Measurements from ENCODE around the gene RFPL2. TPM values are rescaled to one million over a fixed set of nuclear protein-coding genes. Genes with fewer than 3 reads are reported as not detected.

The RFPL2 gene
- total and polyA plus RNA-seq, 7 experiments from 2014 or later = 0.15 to 3.9 (median 0.40) TPM

DNA sequence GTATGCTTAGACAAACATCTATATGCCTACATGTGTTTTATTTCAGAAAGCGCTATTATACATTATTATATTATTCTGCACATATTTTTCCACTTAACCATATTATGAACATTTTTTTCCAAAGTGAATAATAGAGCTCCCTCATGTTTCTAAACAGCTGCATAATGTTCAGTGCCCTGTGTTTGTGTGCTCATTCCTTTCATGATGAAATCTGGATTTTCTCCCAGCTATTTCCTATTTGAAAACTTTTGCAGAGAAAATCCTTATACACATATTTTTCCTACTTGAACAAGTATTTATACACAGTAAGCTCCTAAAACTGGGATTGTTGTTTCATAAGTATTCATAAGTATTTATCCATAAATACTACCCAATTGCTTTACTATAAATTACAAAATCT lies 18.1 kb upstream of the RFPL2 start:
- ATAC-seq (no peak), DNase-seq (no peak)
- H3K27ac ChIP-seq (ENCODE audit: low read depth, low read length) = no peak overlapping the region
- no peaks in the 10 kb centered on the region for H3K27me3 ChIP-seq (ENCODE audit: control insufficient read depth in 2 of 2, insufficient read depth in 2 of 2, low read length in 2 of 2)
- intact Hi-C loops (cut with micrococcal nuclease) = no loop called here
- no peaks in the 10 kb centered on the region for H3K9me3 Mint-ChIP-seq
- no peak overlapping the region for H3K4me3 Mint-ChIP-seq
- peaks cover 5 to 30% (median 12%) of the 10 kb centered on the region in 5 donors for H3K27me3 Mint-ChIP-seq
- H3K4me1 ChIP-seq (ENCODE audit: control insufficient read depth in 2 of 2, insufficient read depth in 2 of 2, low read length in 2 of 2) = no peaks in the 10 kb centered on the region
- ChIA-PET POLR2A (no interaction called here), CTCF (interaction anchor here (0.6 kb wide), 1 partner anchor 919 kb away, joined by 5 read pairs; no protein-coding TSS in a partner anchor)
- H3K27ac Mint-ChIP-seq = no peak overlapping the region
- no peaks in the 10 kb centered on the region for H3K4me1 Mint-ChIP-seq
- H3K9me3 ChIP-seq (ENCODE audit: control insufficient read depth in 2 of 3, low read length in 3 of 3) = no peaks in the 10 kb centered on the region
- H3K36me3 Mint-ChIP-seq = no peaks in the 10 kb centered on the region
- H3K4me3 ChIP-seq (ENCODE audit: low read length) = no peak overlapping the region
- H3K36me3 ChIP-seq (ENCODE audit: control insufficient read depth in 2 of 3, insufficient read depth in 3 of 3, low read length in 3 of 3) = no peaks in the 10 kb centered on the region

DNA sequence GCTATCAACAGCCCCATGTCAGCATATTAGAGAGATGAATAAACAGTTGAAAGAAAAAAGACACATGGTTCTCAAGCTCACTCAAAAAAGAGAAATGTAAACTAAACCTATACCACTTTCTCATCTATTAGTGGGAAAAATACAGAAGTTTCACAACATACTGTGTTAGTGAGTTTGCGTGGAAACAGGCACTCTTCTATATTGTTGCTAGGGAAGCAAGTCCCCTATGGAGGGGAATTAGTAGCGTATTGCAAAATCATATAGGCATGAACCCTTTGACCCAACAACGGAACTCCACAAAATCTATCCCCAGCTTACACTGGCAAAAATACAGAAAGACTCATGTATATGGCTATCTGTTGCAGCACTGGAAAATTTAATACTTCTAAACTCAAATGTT lies 14.2 kb upstream of the RFPL2 start:
- peak; percentile 68 for ATAC-seq
- H3K9me3 Mint-ChIP-seq = no peaks in the 10 kb centered on the region
- no peak for DNase-seq
- no peak overlapping the region for H3K27ac Mint-ChIP-seq
- ChIA-PET POLR2A (no interaction called here), CTCF (no interaction called here)
- no peaks in the 10 kb centered on the region for H3K36me3 ChIP-seq (ENCODE audit: control insufficient read depth in 2 of 3, insufficient read depth in 3 of 3, low read length in 3 of 3)
- no peaks in the 10 kb centered on the region for H3K9me3 ChIP-seq (ENCODE audit: control insufficient read depth in 2 of 3, low read length in 3 of 3)
- H3K27ac ChIP-seq (ENCODE audit: low read depth, low read length) = no peak overlapping the region
- H3K27me3 ChIP-seq (ENCODE audit: control insufficient read depth in 2 of 2, insufficient read depth in 2 of 2, low read length in 2 of 2) = no peaks in the 10 kb centered on the region
- H3K27me3 Mint-ChIP-seq = peaks cover 4 to 39% (median 17%) of the 10 kb centered on the region in 5 donors
- H3K4me3 Mint-ChIP-seq = no peak overlapping the region
- H3K4me1 Mint-ChIP-seq = no peaks in the 10 kb centered on the region
- no peaks in the 10 kb centered on the region for H3K4me1 ChIP-seq (ENCODE audit: control insufficient read depth in 2 of 2, insufficient read depth in 2 of 2, low read length in 2 of 2)
- no peak overlapping the region for H3K4me3 ChIP-seq (ENCODE audit: low read length)
- intact Hi-C loops (cut with micrococcal nuclease) = no loop called here
- H3K36me3 Mint-ChIP-seq = no peaks in the 10 kb centered on the region

DNA sequence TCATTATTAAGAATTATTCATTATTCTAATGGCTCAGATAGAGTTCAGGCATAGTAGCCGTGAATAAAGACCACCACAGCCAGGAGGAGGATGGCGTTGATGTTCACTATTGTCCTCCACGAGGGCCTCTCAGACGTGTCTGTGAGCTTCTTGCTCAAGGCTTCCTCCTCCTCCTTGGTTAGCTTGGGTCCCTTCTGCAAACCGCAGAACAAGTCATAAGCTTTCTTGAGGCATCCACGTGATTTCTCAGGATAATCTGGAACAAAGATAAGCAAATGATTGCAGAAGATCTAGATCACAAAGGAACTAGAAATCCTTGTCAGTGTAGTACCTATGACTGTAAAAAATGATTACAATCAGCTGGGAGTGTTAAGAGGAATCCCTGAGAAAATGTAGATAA lies 13.6 kb upstream of the RFPL2 start:
- Histone ChIP-seq H3K9me3 (ENCODE audit: control insufficient read depth in 2 of 3, low read length in 3 of 3) (no peaks in the 10 kb centered on the region), H3K27me3 (ENCODE audit: control insufficient read depth in 2 of 2, insufficient read depth in 2 of 2, low read length in 2 of 2) (no peaks in the 10 kb centered on the region), H3K4me3 (ENCODE audit: low read length) (no peak overlapping the region), H3K4me1 (ENCODE audit: control insufficient read depth in 2 of 2, insufficient read depth in 2 of 2, low read length in 2 of 2) (no peaks in the 10 kb centered on the region), H3K36me3 (ENCODE audit: control insufficient read depth in 2 of 3, insufficient read depth in 3 of 3, low read length in 3 of 3) (no peaks in the 10 kb centered on the region), H3K27ac (ENCODE audit: low read depth, low read length) (no peak overlapping the region)
- intact Hi-C loops (cut with micrococcal nuclease) = no loop called here
- POLR2A ChIA-PET = no interaction called here
- no peaks in the 10 kb centered on the region for H3K4me1 Mint-ChIP-seq
- no peak overlapping the region for H3K27ac Mint-ChIP-seq
- CTCF ChIA-PET = no interaction called here
- H3K27me3 Mint-ChIP-seq = peaks cover 4 to 37% (median 14%) of the 10 kb centered on the region in 5 donors
- H3K36me3 Mint-ChIP-seq = no peaks in the 10 kb centered on the region
- no peaks in the 10 kb centered on the region for H3K9me3 Mint-ChIP-seq
- ATAC-seq (peak; percentile 65), DNase-seq (no peak)
- H3K4me3 Mint-ChIP-seq = no peak overlapping the region

DNA sequence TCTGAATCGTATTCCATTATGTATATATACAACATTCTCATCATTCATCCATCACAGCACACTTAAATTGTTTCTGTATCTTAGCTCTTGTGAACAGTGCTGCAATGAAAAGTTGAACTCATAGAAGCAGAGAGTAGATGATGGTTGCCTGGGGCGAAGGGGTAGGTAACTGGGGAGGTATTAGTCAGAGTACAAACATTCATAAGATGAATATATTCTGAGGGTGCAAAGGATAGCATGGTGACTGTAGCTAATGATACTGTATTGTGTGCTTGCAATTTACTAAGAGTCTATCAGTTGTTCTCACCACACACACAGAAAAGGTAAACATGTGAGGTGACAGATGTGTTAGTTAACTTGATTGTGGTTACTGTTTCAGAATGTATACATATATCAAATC lies 12.6 kb upstream of the RFPL2 start:
- no peak for DNase-seq
- ATAC-seq = no peak
- Histone ChIP-seq H3K4me3 (ENCODE audit: low read length) (no peak overlapping the region), H3K36me3 (ENCODE audit: control insufficient read depth in 2 of 3, insufficient read depth in 3 of 3, low read length in 3 of 3) (no peaks in the 10 kb centered on the region), H3K9me3 (ENCODE audit: control insufficient read depth in 2 of 3, low read length in 3 of 3) (no peaks in the 10 kb centered on the region), H3K27ac (ENCODE audit: low read depth, low read length) (no peak overlapping the region), H3K4me1 (ENCODE audit: control insufficient read depth in 2 of 2, insufficient read depth in 2 of 2, low read length in 2 of 2) (no peaks in the 10 kb centered on the region), H3K27me3 (ENCODE audit: control insufficient read depth in 2 of 2, insufficient read depth in 2 of 2, low read length in 2 of 2) (no peaks in the 10 kb centered on the region)
- ChIA-PET POLR2A (no interaction called here), CTCF (interaction anchor here (0.6 kb wide), 1 partner anchor 135 kb away, joined by 3 read pairs; no protein-coding TSS in a partner anchor)
- Mint-ChIP-seq H3K27ac (no peak overlapping the region), H3K4me3 (no peak overlapping the region), H3K27me3 (peaks cover 4 to 34% (median 13%) of the 10 kb centered on the region in 5 donors), H3K9me3 (no peaks in the 10 kb centered on the region), H3K36me3 (peaks cover 0 to 4% (median 0%) of the 10 kb centered on the region in 5 donors), H3K4me1 (no peaks in the 10 kb centered on the region)
- intact Hi-C loops (cut with micrococcal nuclease) = no loop called here

DNA sequence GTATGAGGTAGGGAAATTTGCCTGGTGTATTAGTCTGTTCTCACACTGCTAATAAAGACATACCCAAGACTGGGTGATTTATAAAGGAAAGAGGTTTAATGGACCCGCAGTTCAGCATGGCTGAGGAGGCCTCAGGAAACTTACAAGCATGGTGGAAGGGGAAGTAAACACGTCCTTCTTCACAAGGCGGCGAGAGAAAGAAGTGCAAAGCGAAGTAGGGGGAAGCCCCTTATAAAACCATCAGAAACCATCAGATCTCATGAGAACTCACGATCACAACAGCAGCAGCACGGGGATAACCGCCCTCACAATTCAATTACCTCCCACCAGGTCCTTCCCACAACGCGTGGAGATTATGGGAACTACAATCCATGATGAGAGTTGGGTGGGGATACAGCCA lies 12.0 kb upstream of the RFPL2 start:
- H3K27me3 ChIP-seq (ENCODE audit: control insufficient read depth in 2 of 2, insufficient read depth in 2 of 2, low read length in 2 of 2) = no peaks in the 10 kb centered on the region
- Mint-ChIP-seq H3K4me1 (no peaks in the 10 kb centered on the region), H3K36me3 (peaks cover 0 to 4% (median 0%) of the 10 kb centered on the region in 5 donors), H3K27ac (no peak overlapping the region), H3K9me3 (no peaks in the 10 kb centered on the region), H3K4me3 (no peak overlapping the region), H3K27me3 (peaks cover 4 to 31% (median 16%) of the 10 kb centered on the region in 5 donors)
- H3K36me3 ChIP-seq (ENCODE audit: control insufficient read depth in 2 of 3, insufficient read depth in 3 of 3, low read length in 3 of 3) = no peaks in the 10 kb centered on the region
- ChIA-PET POLR2A (no interaction called here), CTCF (no interaction called here)
- no peak for DNase-seq
- no peak for ATAC-seq
- intact Hi-C loops (cut with micrococcal nuclease) = no loop called here
- H3K4me3 ChIP-seq (ENCODE audit: low read length) = no peak overlapping the region
- no peaks in the 10 kb centered on the region for H3K9me3 ChIP-seq (ENCODE audit: control insufficient read depth in 2 of 3, low read length in 3 of 3)
- H3K27ac ChIP-seq (ENCODE audit: low read depth, low read length) = no peak overlapping the region
- H3K4me1 ChIP-seq (ENCODE audit: control insufficient read depth in 2 of 2, insufficient read depth in 2 of 2, low read length in 2 of 2) = no peaks in the 10 kb centered on the region

DNA sequence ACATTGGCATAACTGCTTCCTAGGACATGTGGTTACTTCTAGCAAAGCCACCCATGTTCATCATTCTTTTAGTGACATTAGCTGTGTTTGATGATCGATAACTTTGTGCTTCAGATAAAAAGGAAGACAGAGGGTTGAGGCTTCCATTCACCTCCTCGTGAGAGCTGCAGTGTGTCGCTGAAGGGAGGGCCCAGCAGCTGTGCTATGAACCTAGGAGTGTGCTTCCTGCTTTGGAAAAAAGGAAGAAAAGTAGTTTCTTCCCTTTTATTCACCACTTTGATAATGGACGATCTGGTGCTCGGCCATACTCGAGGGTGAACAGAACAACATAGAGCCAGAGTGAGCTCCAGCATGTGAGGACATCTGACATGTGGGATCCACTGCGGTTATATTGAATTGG lies 6.1 kb upstream of the RFPL2 start:
- ATAC-seq = peak; percentile 24
- H3K4me3 ChIP-seq (ENCODE audit: low read length) = no peak overlapping the region
- Mint-ChIP-seq H3K9me3 (no peaks in the 10 kb centered on the region), H3K27me3 (peaks cover 4 to 11% (median 6%) of the 10 kb centered on the region in 5 donors), H3K27ac (no peak overlapping the region), H3K4me3 (no peak overlapping the region), H3K4me1 (peaks cover 5 to 12% (median 8%) of the 10 kb centered on the region in 7 donors), H3K36me3 (peaks cover 0 to 4% (median 0%) of the 10 kb centered on the region in 5 donors)
- no peaks in the 10 kb centered on the region for H3K36me3 ChIP-seq (ENCODE audit: control insufficient read depth in 2 of 3, insufficient read depth in 3 of 3, low read length in 3 of 3)
- no peak for DNase-seq
- no peaks in the 10 kb centered on the region for H3K9me3 ChIP-seq (ENCODE audit: control insufficient read depth in 2 of 3, low read length in 3 of 3)
- ChIA-PET CTCF (no interaction called here), POLR2A (no interaction called here)
- intact Hi-C loops (cut with micrococcal nuclease) = no loop called here
- peaks cover 0 to 2% of the 10 kb centered on the region in 2 donors for H3K4me1 ChIP-seq (ENCODE audit: control insufficient read depth in 2 of 2, insufficient read depth in 2 of 2, low read length in 2 of 2)
- no peaks in the 10 kb centered on the region for H3K27me3 ChIP-seq (ENCODE audit: control insufficient read depth in 2 of 2, insufficient read depth in 2 of 2, low read length in 2 of 2)
- no peak overlapping the region for H3K27ac ChIP-seq (ENCODE audit: low read depth, low read length)

DNA sequence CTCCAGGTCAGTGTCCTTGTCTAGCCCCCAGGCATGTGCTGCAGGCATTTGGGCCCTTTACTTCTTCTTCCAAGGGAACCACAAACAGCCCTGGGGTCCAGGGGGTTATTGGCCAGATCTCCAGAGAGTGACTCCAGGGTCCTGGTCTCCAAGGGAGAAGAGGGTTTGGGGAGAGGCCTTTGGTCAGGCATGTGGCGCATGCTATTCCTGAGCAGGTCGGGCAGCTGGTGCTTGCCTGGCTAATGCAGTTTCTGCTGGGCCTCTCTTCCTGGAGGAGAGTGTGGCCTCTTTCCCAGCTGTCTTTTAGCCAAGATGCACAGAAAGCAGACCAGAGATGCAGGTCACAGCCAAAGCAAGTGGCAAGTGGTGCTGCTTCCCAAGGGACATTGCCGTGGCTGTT lies 3.8 kb upstream of the RFPL2 start:
- POLR2A ChIA-PET = no interaction called here
- H3K27ac Mint-ChIP-seq = no peak overlapping the region

More for the DNA sequence above, 3.8 kb upstream of the RFPL2 start:
- H3K36me3 Mint-ChIP-seq = peaks cover 0 to 4% (median 0%) of the 10 kb centered on the region in 5 donors
- no peaks in the 10 kb centered on the region for H3K9me3 ChIP-seq (ENCODE audit: control insufficient read depth in 2 of 3, low read length in 3 of 3)
- intact Hi-C loops (cut with micrococcal nuclease) = loop anchor here (5.0 to 10.0 kb wide), 4 partner anchors 66 to 544 kb away; partner anchors contain the start of genes PISD (in 1 of the 2) and RTCB (in 1 of the 2)
- H3K27ac ChIP-seq (ENCODE audit: low read depth, low read length) = no peak overlapping the region
- DNase-seq (no peak), ATAC-seq (no peak)
- H3K4me1 Mint-ChIP-seq = peaks cover 6 to 31% (median 20%) of the 10 kb centered on the region in 7 donors
- CTCF ChIA-PET = no interaction called here
- H3K4me3 ChIP-seq (ENCODE audit: low read length) = no peak overlapping the region
- no peaks in the 10 kb centered on the region for H3K36me3 ChIP-seq (ENCODE audit: control insufficient read depth in 2 of 3, insufficient read depth in 3 of 3, low read length in 3 of 3)
- H3K4me3 Mint-ChIP-seq = no peak overlapping the region
- H3K4me1 ChIP-seq (ENCODE audit: control insufficient read depth in 2 of 2, insufficient read depth in 2 of 2, low read length in 2 of 2) = peaks cover 0 to 3% of the 10 kb centered on the region in 2 donors
- H3K27me3 ChIP-seq (ENCODE audit: control insufficient read depth in 2 of 2, insufficient read depth in 2 of 2, low read length in 2 of 2) = no peaks in the 10 kb centered on the region
- no peaks in the 10 kb centered on the region for H3K9me3 Mint-ChIP-seq
- H3K27me3 Mint-ChIP-seq = peaks cover 0 to 20% (median 6%) of the 10 kb centered on the region in 5 donors
